Epithelial cell of esophagus (primary cell): Measurements from ENCODE around the gene COLQ.
A peak's percentile ranks its signal among the peaks of the same experiment; 100 is the strongest.
"Not testable (repeated sequence)": the region's sequence is repeated elsewhere in the genome, so short reads cannot be mapped to it uniquely, and the experiment has no call there.

Experiments used
- DNase-seq: peaks from one replicate; pipeline ENCODE4 v3.0.0; 2010; ENCODE audit warnings: low read depth
- H3K4me3 ChIP-seq: 2 replicates; pipeline ENCODE4 v1.5.1; 2011; ENCODE audit warnings: mild to moderate bottlenecking, low read length, control low read depth
- TF ChIP-seq, protein P1 (sequence below): IDR thresholded peaks from 2 replicates; pipeline ENCODE4 v1.5.1; 2011; ENCODE audit warnings: low read depth, mild to moderate bottlenecking, low read length, control low read depth, inconsistent platforms; ENCODE audit not compliant: insufficient read depth; ENCODE audit errors: missing control alignments

The COLQ gene

GRCh38 chr3:15535732-15536131 is 14.2 kb upstream of the COLQ start:
- TF ChIP-seq, protein P1, sequence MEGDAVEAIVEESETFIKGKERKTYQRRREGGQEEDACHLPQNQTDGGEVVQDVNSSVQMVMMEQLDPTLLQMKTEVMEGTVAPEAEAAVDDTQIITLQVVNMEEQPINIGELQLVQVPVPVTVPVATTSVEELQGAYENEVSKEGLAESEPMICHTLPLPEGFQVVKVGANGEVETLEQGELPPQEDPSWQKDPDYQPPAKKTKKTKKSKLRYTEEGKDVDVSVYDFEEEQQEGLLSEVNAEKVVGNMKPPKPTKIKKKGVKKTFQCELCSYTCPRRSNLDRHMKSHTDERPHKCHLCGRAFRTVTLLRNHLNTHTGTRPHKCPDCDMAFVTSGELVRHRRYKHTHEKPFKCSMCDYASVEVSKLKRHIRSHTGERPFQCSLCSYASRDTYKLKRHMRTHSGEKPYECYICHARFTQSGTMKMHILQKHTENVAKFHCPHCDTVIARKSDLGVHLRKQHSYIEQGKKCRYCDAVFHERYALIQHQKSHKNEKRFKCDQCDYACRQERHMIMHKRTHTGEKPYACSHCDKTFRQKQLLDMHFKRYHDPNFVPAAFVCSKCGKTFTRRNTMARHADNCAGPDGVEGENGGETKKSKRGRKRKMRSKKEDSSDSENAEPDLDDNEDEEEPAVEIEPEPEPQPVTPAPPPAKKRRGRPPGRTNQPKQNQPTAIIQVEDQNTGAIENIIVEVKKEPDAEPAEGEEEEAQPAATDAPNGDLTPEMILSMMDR, result no peak
- peak; percentile 67 for DNase-seq
- H3K4me3 ChIP-seq, result no peak overlapping the region

DNA sequence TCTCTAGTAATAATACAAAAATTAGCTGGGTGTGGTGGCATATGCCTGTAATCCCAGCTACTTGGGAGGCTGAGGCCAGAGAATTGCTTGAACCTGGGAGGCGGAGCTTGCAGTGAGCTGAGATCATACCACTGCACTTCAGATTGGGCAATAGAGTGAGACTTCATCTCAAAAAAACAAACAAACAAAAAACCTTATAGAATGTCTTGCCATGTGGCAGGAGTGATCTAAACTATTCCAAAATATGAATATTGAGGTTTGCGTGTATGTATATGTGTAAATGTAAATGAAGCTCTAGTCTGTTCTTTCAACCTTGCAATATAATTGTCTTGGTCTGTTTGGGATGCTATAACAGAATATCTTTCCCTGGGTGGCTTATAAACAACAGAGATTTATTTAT is 11.1 kb upstream of the COLQ start:
- not testable (repeated sequence) for DNase-seq, H3K4me3 ChIP-seq

GRCh38 chr3:15531346-15531745 is 9.8 kb upstream of the COLQ start:
- DNase-seq, result no peak
- TF ChIP-seq, protein P1, result no peak
- no peak overlapping the region for H3K4me3 ChIP-seq

GRCh38 chr3:15528854-15529537 is 7.5 kb upstream of the COLQ start:
- DNase-seq, result no peak
- TF ChIP-seq, protein P1, result no peak
- H3K4me3 ChIP-seq, result no peak overlapping the region

DNA sequence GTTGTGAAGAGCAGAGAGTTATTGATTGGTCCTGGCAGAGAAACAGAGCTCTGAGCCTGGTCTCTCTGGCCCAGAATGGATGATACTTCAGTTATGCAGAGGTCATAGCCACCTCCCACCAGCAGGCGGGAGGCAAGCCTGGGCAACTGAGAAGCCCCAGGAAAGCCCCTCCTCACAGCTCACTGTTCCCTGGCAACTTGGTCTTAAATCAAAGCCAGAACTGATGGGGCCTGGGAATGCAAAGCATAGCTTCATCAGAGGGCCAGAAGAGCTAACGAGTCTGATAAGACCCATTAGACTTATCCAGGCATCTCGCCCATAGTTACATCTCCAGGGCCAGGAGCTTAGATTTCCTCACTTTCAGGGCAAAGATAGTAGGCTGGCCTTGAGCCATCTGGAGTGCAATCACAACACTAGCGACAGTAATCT is 5.5 kb upstream of the COLQ start:
- DNase-seq, result no peak

GRCh38 chr3:15525790-15526189 is 4.3 kb upstream of the COLQ start:
- TF ChIP-seq, protein P1, result no peak
- no peak overlapping the region for H3K4me3 ChIP-seq

More for the DNA sequence above, 5.5 kb upstream of the COLQ start:
- H3K4me3 ChIP-seq, result no peak overlapping the region
- TF ChIP-seq, protein P1, result peak; percentile 6

GRCh38 chr3:15523660-15524417 is 2.3 kb upstream of the COLQ start:
- no peak for DNase-seq
- TF ChIP-seq, protein P1, result no peak
- H3K4me3 ChIP-seq, result no peak overlapping the region

More at GRCh38 chr3:15525790-15526189, 4.3 kb upstream of the COLQ start:
- no peak for DNase-seq
